ENCODE measurements around the gene LDHAL6A. TPM values are rescaled to one million over a fixed set of nuclear protein-coding genes. Genes with fewer than 3 reads are reported as not detected.
A peak's percentile ranks its signal among the peaks of the same experiment; 100 is the strongest.

The LDHAL6A gene
- polyA plus RNA-seq, 2 of the 4 experiments (the other 2 are of a cell fraction), result not detected

DNA sequence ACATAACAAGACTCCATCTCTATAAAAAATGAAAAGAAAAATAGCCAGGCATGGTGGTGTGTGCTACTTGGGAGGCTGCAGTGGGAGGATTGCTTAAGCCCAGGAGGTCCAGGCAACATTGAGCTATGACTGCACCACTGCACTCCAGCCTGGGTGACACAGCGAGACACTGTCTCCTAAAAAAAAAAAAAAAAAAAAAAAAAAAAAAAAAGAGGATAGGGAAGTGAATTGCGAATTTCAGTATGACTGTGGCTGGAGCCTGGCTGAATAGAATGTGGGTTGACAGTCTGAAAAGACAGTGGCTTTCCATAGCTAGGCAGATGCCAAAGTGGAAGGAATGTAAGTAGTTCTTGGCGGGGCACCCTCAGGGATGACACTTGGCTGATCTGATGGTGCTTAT, 6.4 kb upstream of the LDHAL6A start:
- no peak for TF ChIP-seq HOXA7 (CRISPR knock-in tag; IDR thresholded peaks at IDR 0.05)
- no peak for TF ChIP-seq RNF2 (IDR thresholded peaks at IDR 0.05; ENCODE audit: borderline replicate concordance, low read depth)
- no peak for TF ChIP-seq EHMT2 (IDR thresholded peaks at IDR 0.05; ENCODE audit: low read depth)
- no peak for TF ChIP-seq MAFK (IDR thresholded peaks at IDR 0.05; ENCODE audit: partially characterized antibody)
- TF ChIP-seq, protein P1, sequence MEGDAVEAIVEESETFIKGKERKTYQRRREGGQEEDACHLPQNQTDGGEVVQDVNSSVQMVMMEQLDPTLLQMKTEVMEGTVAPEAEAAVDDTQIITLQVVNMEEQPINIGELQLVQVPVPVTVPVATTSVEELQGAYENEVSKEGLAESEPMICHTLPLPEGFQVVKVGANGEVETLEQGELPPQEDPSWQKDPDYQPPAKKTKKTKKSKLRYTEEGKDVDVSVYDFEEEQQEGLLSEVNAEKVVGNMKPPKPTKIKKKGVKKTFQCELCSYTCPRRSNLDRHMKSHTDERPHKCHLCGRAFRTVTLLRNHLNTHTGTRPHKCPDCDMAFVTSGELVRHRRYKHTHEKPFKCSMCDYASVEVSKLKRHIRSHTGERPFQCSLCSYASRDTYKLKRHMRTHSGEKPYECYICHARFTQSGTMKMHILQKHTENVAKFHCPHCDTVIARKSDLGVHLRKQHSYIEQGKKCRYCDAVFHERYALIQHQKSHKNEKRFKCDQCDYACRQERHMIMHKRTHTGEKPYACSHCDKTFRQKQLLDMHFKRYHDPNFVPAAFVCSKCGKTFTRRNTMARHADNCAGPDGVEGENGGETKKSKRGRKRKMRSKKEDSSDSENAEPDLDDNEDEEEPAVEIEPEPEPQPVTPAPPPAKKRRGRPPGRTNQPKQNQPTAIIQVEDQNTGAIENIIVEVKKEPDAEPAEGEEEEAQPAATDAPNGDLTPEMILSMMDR (IDR thresholded peaks at IDR 0.05), result no peak
- no peak for TF ChIP-seq HOXB5 (CRISPR knock-in tag; IDR thresholded peaks at IDR 0.05)
- TF ChIP-seq, protein P2, sequence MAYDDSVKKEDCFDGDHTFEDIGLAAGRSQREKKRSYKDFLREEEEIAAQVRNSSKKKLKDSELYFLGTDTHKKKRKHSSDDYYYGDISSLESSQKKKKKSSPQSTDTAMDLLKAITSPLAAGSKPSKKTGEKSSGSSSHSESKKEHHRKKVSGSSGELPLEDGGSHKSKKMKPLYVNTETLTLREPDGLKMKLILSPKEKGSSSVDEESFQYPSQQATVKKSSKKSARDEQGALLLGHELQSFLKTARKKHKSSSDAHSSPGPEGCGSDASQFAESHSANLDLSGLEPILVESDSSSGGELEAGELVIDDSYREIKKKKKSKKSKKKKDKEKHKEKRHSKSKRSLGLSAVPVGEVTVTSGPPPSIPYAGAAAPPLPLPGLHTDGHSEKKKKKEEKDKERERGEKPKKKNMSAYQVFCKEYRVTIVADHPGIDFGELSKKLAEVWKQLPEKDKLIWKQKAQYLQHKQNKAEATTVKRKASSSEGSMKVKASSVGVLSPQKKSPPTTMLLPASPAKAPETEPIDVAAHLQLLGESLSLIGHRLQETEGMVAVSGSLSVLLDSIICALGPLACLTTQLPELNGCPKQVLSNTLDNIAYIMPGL (CRISPR knock-in tag; IDR thresholded peaks at IDR 0.05; ENCODE audit: borderline replicate concordance), result no peak
- TF ChIP-seq GATA3 (IDR thresholded peaks at IDR 0.05; ENCODE audit: borderline replicate concordance), result no peak
- TF ChIP-seq, protein P3, sequence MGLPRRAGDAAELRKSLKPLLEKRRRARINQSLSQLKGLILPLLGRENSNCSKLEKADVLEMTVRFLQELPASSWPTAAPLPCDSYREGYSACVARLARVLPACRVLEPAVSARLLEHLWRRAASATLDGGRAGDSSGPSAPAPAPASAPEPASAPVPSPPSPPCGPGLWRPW (IDR thresholded peaks at IDR 0.05), result no peak
- 85% methylated on average over 3 of the region's 3 CpGs for WGBS (ENCODE audit: missing lambda C conversion rate)
- Histone ChIP-seq H3K4me1 (no peaks in the 10 kb centered on the region), H3K27ac (no peak overlapping the region), H3K4me2 (no peak overlapping the region), H3K9me3 (no peaks in the 10 kb centered on the region), H3K4me3 (no peak overlapping the region)
- POLR2A ChIA-PET, result no interaction called here
- CTCF ChIA-PET, result interaction anchor here (0.6 to 0.7 kb wide), 3 partner anchors 95 to 404 kb away, joined by 3 to 4 read pairs (median 3); no protein-coding TSS in a partner anchor
- FAIRE-seq (no peak), ATAC-seq (no peak), DNase-seq (ENCODE audit: low read depth in 1 of 2, low spot score in 1 of 2) (no peak)

DNA sequence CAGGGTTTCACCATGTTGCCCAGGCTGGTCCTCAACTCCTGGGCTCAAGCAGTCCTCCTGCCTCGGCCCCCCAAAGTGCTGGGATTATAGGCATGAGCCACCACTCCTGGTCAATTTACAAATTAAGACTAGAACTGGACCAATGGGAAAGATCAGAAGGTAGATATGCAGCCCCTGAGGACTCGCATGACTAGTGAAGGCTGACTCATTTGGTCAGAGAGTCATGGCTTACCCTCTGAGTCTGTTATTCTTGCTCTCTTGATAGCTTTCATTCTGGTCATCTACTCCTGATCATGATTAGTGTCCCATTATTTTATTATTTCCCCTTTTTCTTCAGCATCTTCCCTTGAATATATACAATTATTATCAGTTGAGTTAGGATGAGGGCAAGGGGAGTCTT, 2.7 kb upstream of the LDHAL6A start:
- H3K9me3 ChIP-seq, result no peaks in the 10 kb centered on the region
- H3K4me3 ChIP-seq, result no peak overlapping the region
- TF ChIP-seq KDM1A (IDR thresholded peaks at IDR 0.05; ENCODE audit: low read depth), result no peak
- no peak for TF ChIP-seq CHD4 (IDR thresholded peaks at IDR 0.05; ENCODE audit: borderline replicate concordance)
- TF ChIP-seq ZC3H11A (IDR thresholded peaks at IDR 0.05), result no peak
- TF ChIP-seq ZSCAN20 (CRISPR knock-in tag; IDR thresholded peaks at IDR 0.05), result no peak
- TF ChIP-seq, protein P1 (IDR thresholded peaks at IDR 0.05), result no peak
- peak in 1 of 2 experiments; percentile 43; a peak in 2 of 6 replicates for ATAC-seq
- 28% methylated on average over 2 of the region's 2 CpGs for WGBS (ENCODE audit: missing lambda C conversion rate)
- no peak overlapping the region for H3K4me2 ChIP-seq
- no peak for DNase-seq (ENCODE audit: low read depth in 1 of 2, low spot score in 1 of 2)
- CTCF ChIA-PET, result interaction anchor here (0.9 to 1.2 kb wide), 2 partner anchors 42 to 338 kb away, joined by 3 read pairs; no protein-coding TSS in a partner anchor
- H3K27ac ChIP-seq, result no peak overlapping the region
- H3K4me1 ChIP-seq, result peaks cover 8% of the 10 kb centered on the region; the same call in 1 of the 3 replicates
- FAIRE-seq, result no peak
- POLR2A ChIA-PET, result interaction anchor here (0.6 kb wide), 1 partner anchor 68 kb away, joined by 7 read pairs; no protein-coding TSS in a partner anchor

DNA sequence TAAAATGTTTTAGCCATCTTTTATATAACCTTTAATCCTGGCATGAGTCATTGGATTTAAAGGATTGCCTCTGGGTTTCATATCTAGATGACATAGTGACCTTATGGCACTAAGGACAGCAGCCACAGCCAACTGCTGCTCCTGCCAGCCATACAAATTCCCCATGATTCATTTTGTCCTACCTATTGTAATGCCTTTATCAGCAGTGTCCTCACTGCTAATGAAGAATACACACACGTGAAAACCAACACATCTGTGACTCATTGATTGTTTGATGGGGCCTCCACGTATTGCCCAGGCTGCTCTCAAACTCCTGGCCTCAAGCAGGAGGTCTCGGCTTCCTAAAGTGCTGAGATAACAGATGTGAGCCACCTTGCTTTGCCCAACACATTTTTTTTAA, 1.8 kb downstream of the LDHAL6A start:
- WGBS (ENCODE audit: missing lambda C conversion rate), result 25% methylated on average over 3 of the region's 3 CpGs
- POLR2A ChIA-PET, result no interaction called here
- no peak overlapping the region for H3K4me3 ChIP-seq
- CTCF ChIA-PET, result no interaction called here
- no peak overlapping the region for H3K27ac ChIP-seq
- ATAC-seq (peak in 1 of 2 experiments; percentile 34; a peak in 3 of 6 replicates), DNase-seq (ENCODE audit: low read depth in 1 of 2, low spot score in 1 of 2) (peak; percentile 10 to 13), FAIRE-seq (no peak)
- no peaks in the 10 kb centered on the region for H3K9me3 ChIP-seq
- H3K4me2 ChIP-seq, result no peak overlapping the region
- H3K4me1 ChIP-seq, result peaks cover 8% of the 10 kb centered on the region; the same call in 1 of the 3 replicates
- no peak for TF ChIP-seq CBX2 (IDR thresholded peaks at IDR 0.05; ENCODE audit: borderline replicate concordance, low read depth)
- no peak for TF ChIP-seq FOXS1 (CRISPR knock-in tag; IDR thresholded peaks at IDR 0.05)
- no peak for TF ChIP-seq TP53 (CRISPR knock-in tag; IDR thresholded peaks at IDR 0.05)
- no peak for TF ChIP-seq ZC3H11A (IDR thresholded peaks at IDR 0.05)
- TF ChIP-seq NFE2L2 (conservative IDR thresholded peaks at IDR 0.05; ENCODE audit: low read length), result no peak
- TF ChIP-seq, protein P4, sequence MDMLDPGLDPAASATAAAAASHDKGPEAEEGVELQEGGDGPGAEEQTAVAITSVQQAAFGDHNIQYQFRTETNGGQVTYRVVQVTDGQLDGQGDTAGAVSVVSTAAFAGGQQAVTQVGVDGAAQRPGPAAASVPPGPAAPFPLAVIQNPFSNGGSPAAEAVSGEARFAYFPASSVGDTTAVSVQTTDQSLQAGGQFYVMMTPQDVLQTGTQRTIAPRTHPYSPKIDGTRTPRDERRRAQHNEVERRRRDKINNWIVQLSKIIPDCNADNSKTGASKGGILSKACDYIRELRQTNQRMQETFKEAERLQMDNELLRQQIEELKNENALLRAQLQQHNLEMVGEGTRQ (IDR thresholded peaks at IDR 0.05), result no peak
- TF ChIP-seq, protein P2 (CRISPR knock-in tag; IDR thresholded peaks at IDR 0.05; ENCODE audit: borderline replicate concordance), result no peak
- no peak for TF ChIP-seq SMC3 (IDR thresholded peaks at IDR 0.05)
- no peak for TF ChIP-seq FOSB (CRISPR knock-in tag; IDR thresholded peaks at IDR 0.05)
- TF ChIP-seq RAD21 (conservative IDR thresholded peaks at IDR 0.05 in 1 of 2, IDR thresholded peaks at IDR 0.05 in 1 of 2), result no peak
- TF ChIP-seq, protein P5, sequence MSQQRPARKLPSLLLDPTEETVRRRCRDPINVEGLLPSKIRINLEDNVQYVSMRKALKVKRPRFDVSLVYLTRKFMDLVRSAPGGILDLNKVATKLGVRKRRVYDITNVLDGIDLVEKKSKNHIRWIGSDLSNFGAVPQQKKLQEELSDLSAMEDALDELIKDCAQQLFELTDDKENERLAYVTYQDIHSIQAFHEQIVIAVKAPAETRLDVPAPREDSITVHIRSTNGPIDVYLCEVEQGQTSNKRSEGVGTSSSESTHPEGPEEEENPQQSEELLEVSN (IDR thresholded peaks at IDR 0.05; ENCODE audit: borderline replicate concordance, low read depth), result no peak
- no peak for TF ChIP-seq HDAC2 (IDR thresholded peaks at IDR 0.05)
- TF ChIP-seq EHMT2 (IDR thresholded peaks at IDR 0.05; ENCODE audit: low read depth), result no peak
- TF ChIP-seq HOXB5 (CRISPR knock-in tag; IDR thresholded peaks at IDR 0.05), result no peak

Data from A549 (cell line).